Stimulated activated CD8-positive, alpha-beta memory T cell treated with anti-CD3 and anti-CD28 coated beads, Interleukin-15, amount 100 ng/mL, for 48 hours (primary cell): ENCODE results near the gene PDAP1.
"Not testable (repeated sequence)": the region's sequence is repeated elsewhere in the genome, so short reads cannot be mapped to it uniquely, and the experiment has no call there.

Experiments used
- DNase-seq, 2 donors: peaks; one replicate each; pipeline ENCODE4 v3.0.0-alpha.2; 2020; ENCODE audit warnings: low read depth in 2 of 2

The PDAP1 gene

GRCh38 chr7:99350641-99351040 lies 57.8 kb downstream of the PDAP1 start:
- DNase-seq: not testable (repeated sequence)
